Nephron progenitor cell (in vitro differentiated cells): ENCODE results near the gene ADRB1.

Experiments
- DNase-seq: peaks from one replicate; pipeline ENCODE4 v3.0.0; 2021
- H3K27ac Mint-ChIP-seq: 2 replicates; pipeline ENCODE4 v1.8.0; 2021; ENCODE audit warnings: mild to moderate bottlenecking, moderate library complexity, mixed read lengths
- H3K27me3 Mint-ChIP-seq: 2 replicates; pipeline ENCODE4 v1.8.0; 2021; ENCODE audit warnings: mild to moderate bottlenecking, low read depth, mixed read lengths; ENCODE audit not compliant: poor library complexity
- H3K36me3 Mint-ChIP-seq: 2 replicates; pipeline ENCODE4 v1.8.0; 2021; ENCODE audit warnings: low read depth, mixed read lengths
- H3K4me1 Mint-ChIP-seq: 2 replicates; pipeline ENCODE4 v1.8.0; 2021; ENCODE audit warnings: mixed read lengths
- H3K4me3 Mint-ChIP-seq: 2 replicates; pipeline ENCODE4 v1.8.0; 2021; ENCODE audit warnings: mild to moderate bottlenecking, moderate library complexity, mixed read lengths
- H3K9me3 Mint-ChIP-seq: 2 replicates; pipeline ENCODE4 v1.8.0; 2021; ENCODE audit warnings: mild to moderate bottlenecking, moderate library complexity, mixed read lengths
- TF ChIP-seq, protein P1 (sequence below): fragments of 200-600 bp; sonication (generic); IDR thresholded peaks from 2 replicates; pipeline ENCODE4 v1.5.0; 2021; ENCODE audit warnings: antibody characterized with exemption

The ADRB1 gene

DNA sequence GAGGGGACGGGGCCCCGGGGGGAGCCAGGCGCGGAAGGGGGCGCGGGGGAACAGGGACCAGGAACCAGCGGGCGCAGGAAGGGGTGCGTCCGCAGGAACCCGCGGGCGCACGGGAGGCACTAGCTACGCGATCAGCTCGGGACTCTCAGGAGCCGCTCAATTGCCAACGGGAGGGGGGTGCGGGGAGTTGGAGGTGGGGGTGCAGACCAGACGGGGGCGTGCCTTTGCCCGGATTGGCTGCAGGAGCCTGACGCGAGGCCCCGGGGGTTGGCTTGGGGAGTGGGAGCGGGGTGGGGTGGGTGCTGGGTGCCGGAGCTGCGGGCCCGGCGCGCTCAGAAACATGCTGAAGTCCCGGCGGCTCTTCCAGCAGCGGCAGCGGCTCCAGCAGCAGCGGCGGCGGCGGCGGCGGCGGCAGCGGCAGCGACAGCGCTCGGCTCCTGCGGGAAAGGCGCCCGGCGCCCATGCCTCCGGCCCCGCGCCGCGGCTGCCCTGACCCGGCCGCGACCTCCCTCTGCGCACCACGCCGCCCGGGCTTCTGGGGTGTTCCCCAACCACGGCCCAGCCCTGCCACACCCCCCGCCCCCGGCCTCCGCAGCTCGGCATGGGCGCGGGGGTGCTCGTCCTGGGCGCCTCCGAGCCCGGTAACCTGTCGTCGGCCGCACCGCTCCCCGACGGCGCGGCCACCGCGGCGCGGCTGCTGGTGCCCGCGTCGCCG is at the start of gene ADRB1:
ADRB1 (plus strand) TSS at position 335 of the 715 bp plus-strand sequence; CDS start at position 602, 267 bp downstream.
- TF ChIP-seq, protein P1, sequence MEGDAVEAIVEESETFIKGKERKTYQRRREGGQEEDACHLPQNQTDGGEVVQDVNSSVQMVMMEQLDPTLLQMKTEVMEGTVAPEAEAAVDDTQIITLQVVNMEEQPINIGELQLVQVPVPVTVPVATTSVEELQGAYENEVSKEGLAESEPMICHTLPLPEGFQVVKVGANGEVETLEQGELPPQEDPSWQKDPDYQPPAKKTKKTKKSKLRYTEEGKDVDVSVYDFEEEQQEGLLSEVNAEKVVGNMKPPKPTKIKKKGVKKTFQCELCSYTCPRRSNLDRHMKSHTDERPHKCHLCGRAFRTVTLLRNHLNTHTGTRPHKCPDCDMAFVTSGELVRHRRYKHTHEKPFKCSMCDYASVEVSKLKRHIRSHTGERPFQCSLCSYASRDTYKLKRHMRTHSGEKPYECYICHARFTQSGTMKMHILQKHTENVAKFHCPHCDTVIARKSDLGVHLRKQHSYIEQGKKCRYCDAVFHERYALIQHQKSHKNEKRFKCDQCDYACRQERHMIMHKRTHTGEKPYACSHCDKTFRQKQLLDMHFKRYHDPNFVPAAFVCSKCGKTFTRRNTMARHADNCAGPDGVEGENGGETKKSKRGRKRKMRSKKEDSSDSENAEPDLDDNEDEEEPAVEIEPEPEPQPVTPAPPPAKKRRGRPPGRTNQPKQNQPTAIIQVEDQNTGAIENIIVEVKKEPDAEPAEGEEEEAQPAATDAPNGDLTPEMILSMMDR, result no peak
- Mint-ChIP-seq H3K27ac (no peak within 1 kb of the TSS), H3K4me3 (peak within 1 kb of the TSS; percentile 80), H3K9me3 (peaks cover 3% of the 10 kb centered on the region), H3K36me3 (no peaks in the 10 kb centered on the region), H3K4me1 (peaks cover 22% of the 10 kb centered on the region), H3K27me3 (peaks cover 91% of the 10 kb centered on the region)
- DNase-seq, result peak; percentile 80

GRCh38 chr10:113995201-113995600 is 48.5 kb upstream of the ADRB1 start:
- TF ChIP-seq, protein P1, result no peak
- H3K4me3 Mint-ChIP-seq, result no peak overlapping the region
- H3K4me1 Mint-ChIP-seq, result peaks cover 29% of the 10 kb centered on the region
- no peaks in the 10 kb centered on the region for H3K9me3 Mint-ChIP-seq
- H3K27me3 Mint-ChIP-seq, result peaks cover 12% of the 10 kb centered on the region
- no peak for DNase-seq
- H3K36me3 Mint-ChIP-seq, result no peaks in the 10 kb centered on the region
- no peak overlapping the region for H3K27ac Mint-ChIP-seq

- no peaks in the 10 kb centered on the region for H3K9me3 Mint-ChIP-seq
- no peaks in the 10 kb centered on the region for H3K36me3 Mint-ChIP-seq
- no peak for DNase-seq
- no peak overlapping the region for H3K27ac Mint-ChIP-seq
- no peak overlapping the region for H3K4me3 Mint-ChIP-seq
- TF ChIP-seq, protein P1, result no peak
- H3K27me3 Mint-ChIP-seq, result peaks cover 8% of the 10 kb centered on the region
- peaks cover 19% of the 10 kb centered on the region for H3K4me1 Mint-ChIP-seq
Measured at GRCh38 chr10:113997428-113997827, 46.2 kb upstream of the ADRB1 start.

DNA sequence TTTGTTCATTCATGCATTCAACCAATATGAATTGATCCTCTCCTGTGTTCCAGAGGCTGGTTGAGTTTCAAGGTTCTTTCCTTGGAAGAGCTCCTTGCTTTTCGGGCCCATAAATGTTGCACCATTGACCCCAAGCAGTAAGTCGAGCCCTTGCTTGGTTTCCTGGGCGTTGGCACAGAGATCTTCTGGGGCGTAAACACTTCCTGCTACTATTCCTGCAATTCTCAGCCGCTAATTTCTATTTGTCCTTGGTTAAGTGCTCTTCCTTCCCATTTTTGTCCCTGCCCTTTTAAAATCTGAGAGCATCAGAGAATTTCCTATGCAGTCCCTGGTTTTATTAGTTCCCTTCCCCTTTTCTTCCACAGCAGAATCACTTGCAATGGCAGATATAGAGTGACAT is 44.1 kb upstream of the ADRB1 start:
- no peak for DNase-seq
- Mint-ChIP-seq H3K27ac (peak overlapping the region; percentile 83), H3K36me3 (no peaks in the 10 kb centered on the region), H3K27me3 (peaks cover 8% of the 10 kb centered on the region), H3K4me1 (peaks cover 9% of the 10 kb centered on the region), H3K4me3 (no peak overlapping the region), H3K9me3 (no peaks in the 10 kb centered on the region)
- TF ChIP-seq, protein P1, result no peak

DNA sequence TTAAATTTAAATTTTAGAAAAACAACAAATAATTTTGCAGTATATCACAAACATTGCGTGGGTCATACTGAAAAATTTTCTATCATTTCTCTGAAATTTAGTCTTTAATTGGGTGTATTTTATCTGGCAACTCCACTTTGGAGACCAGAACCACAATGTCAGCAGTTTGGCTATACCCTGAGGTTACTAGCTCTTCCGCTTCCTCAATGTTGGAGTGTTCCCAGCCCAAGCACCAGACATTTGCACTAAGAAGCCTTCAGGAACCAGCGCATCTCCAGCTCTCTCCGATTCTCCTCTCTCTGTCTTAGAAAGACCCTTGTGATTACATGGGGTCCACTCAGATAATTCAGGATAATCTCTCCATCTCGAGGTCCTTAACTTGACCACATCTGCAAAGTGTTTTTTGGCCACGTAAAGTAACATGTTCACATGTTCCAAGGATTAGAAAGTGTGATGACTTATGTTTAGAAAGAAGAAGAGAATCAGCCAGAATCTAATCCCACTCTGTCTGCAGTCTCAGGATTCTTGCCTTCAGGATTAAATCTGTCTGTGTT is 43.1 kb upstream of the ADRB1 start:
- TF ChIP-seq, protein P1, result no peak
- peaks cover 12% of the 10 kb centered on the region for H3K27me3 Mint-ChIP-seq
- no peak overlapping the region for H3K27ac Mint-ChIP-seq
- no peak for DNase-seq
- no peak overlapping the region for H3K4me3 Mint-ChIP-seq
- H3K9me3 Mint-ChIP-seq, result no peaks in the 10 kb centered on the region
- H3K36me3 Mint-ChIP-seq, result no peaks in the 10 kb centered on the region
- peaks cover 9% of the 10 kb centered on the region for H3K4me1 Mint-ChIP-seq

GRCh38 chr10:114002422-114002821 is 41.2 kb upstream of the ADRB1 start:
- Mint-ChIP-seq H3K36me3 (no peaks in the 10 kb centered on the region), H3K4me1 (peaks cover 9% of the 10 kb centered on the region), H3K9me3 (no peaks in the 10 kb centered on the region), H3K4me3 (no peak overlapping the region), H3K27ac (no peak overlapping the region), H3K27me3 (peaks cover 7% of the 10 kb centered on the region)
- TF ChIP-seq, protein P1, result no peak
- no peak for DNase-seq
